ENCODE results near the gene CDH9. TPM values are rescaled to one million over a fixed set of nuclear protein-coding genes. Genes with fewer than 3 reads are reported as not detected.

The CDH9 gene
- total and polyA plus RNA-seq, 9 of the 15 experiments (the other 6 are each of a cell fraction or from before 2014, with no cell fraction given): not detected

DNA sequence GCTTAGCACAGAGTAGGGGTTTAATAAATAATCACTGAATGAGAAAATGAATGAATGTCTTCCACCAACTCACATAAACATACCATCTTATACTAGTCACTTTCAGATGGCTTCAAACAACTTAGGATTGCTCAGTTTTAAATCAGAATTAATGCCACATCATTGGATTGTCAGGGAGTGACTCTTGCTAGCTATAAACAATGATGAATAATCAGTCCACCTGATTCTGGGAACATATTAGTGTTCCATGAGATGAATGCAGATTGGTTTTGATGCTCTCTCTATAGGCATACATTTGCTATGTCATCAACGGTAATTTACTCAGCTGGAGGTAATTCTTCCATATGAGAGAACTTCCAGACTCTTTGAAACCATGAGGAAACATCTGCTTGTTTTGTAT, 97.4 kb downstream of the CDH9 start:
- H3K36me3 ChIP-seq (ENCODE audit: control insufficient read depth, insufficient read depth, low read length): no peaks in the 10 kb centered on the region
- DNase-seq (ENCODE audit: extremely low read depth in 1 of 4, low spot score in 3 of 4) (no peak), FAIRE-seq (no peak), ATAC-seq (no peak)
- H3K4me1 ChIP-seq (replicated peaks in 1 of 2; ENCODE audit: control insufficient read depth in 2 of 2, insufficient read depth in 2 of 2, low read length in 2 of 2): no peaks in the 10 kb centered on the region
- in situ Hi-C loops (cut with MboI) (no loop called here), intact Hi-C loops (cut with micrococcal nuclease) (no loop called here)
- WGBS (ENCODE audit: insufficient coverage, low coverage, missing lambda C conversion rate): 0% methylated on average over 1 of the region's 1 CpG
- no peak overlapping the region for H3K9ac ChIP-seq (ENCODE audit: insufficient read depth in 1 of 2, low read depth in 2 of 2, low read length in 2 of 2)
- H3K4me2 ChIP-seq (ENCODE audit: insufficient read depth, low read length): no peak overlapping the region
- no peaks in the 10 kb centered on the region for H3K27me3 ChIP-seq (ENCODE audit: control insufficient read depth in 2 of 2, insufficient read depth in 2 of 2, low read length in 2 of 2)
- H3K79me2 ChIP-seq (ENCODE audit: control insufficient read depth, insufficient read depth, low read length): no peaks in the 10 kb centered on the region
- H3K9me3 ChIP-seq (replicated peaks; ENCODE audit: control insufficient read depth, insufficient read depth, low read depth, low read length): no peaks in the 10 kb centered on the region
- no peaks in the 10 kb centered on the region for H4K20me1 ChIP-seq (replicated peaks; ENCODE audit: control insufficient read depth, insufficient read depth, low read length)
- no TSS peak for BruUV-seq (replicated peaks)
- H3K27ac ChIP-seq (ENCODE audit: extremely low read depth, low read depth, low read length): no peak overlapping the region
- POLR2A ChIA-PET: no interaction called here
- CTCF ChIA-PET (ENCODE audit: low intra/inter-chr PET ratio): no interaction called here
- H3K9me1 ChIP-seq (ENCODE audit: control insufficient read depth, insufficient read depth, low read length): no peaks in the 10 kb centered on the region
- no peak overlapping the region for H2AFZ ChIP-seq (ENCODE audit: low read depth, low read length)
- H3K4me3 ChIP-seq: no peak overlapping the region
- TF ChIP-seq NCOA2 (IDR thresholded peaks at IDR 0.05; ENCODE audit: partially characterized antibody in 2 of 2) (no peak), ETS2 (tag; IDR thresholded peaks at IDR 0.05; ENCODE audit: borderline replicate concordance, poor library complexity, severe bottlenecking) (no peak), CBX3 (IDR thresholded peaks at IDR 0.05; ENCODE audit: borderline replicate concordance in 1 of 2, low read length in 2 of 2) (no peak), PHF21A (IDR thresholded peaks at IDR 0.05; ENCODE audit: borderline replicate concordance, low read depth) (no peak), MYBL2 (IDR thresholded peaks at IDR 0.05; ENCODE audit: low read depth) (no peak), MYBL2 (CRISPR knock-in tag; IDR thresholded peaks at IDR 0.05; ENCODE audit: borderline replicate concordance) (no peak), TAF9B (IDR thresholded peaks at IDR 0.05; ENCODE audit: partially characterized antibody) (no peak), E2F3 (CRISPR knock-in tag; IDR thresholded peaks at IDR 0.05) (no peak), MTA3 (IDR thresholded peaks at IDR 0.05; ENCODE audit: borderline replicate concordance) (no peak), KAT2B (IDR thresholded peaks at IDR 0.05; ENCODE audit: low read depth, low read length) (no peak), TSHZ1 (CRISPR knock-in tag; IDR thresholded peaks at IDR 0.05) (no peak), HDAC1 (IDR thresholded peaks at IDR 0.05) (no peak), HNRNPK (IDR thresholded peaks at IDR 0.05; ENCODE audit: low read depth, low read length, poor library complexity, severe bottlenecking) (no peak), E2F6 (IDR thresholded peaks at IDR 0.05; ENCODE audit: borderline replicate concordance in 1 of 2, extremely low read depth in 1 of 2, insufficient read depth in 1 of 2, insufficient read length in 1 of 2, low read depth in 1 of 2, low read length in 1 of 2, poor library complexity in 1 of 2, severe bottlenecking in 1 of 2) (no peak)
- TF ChIP-seq, protein P1, sequence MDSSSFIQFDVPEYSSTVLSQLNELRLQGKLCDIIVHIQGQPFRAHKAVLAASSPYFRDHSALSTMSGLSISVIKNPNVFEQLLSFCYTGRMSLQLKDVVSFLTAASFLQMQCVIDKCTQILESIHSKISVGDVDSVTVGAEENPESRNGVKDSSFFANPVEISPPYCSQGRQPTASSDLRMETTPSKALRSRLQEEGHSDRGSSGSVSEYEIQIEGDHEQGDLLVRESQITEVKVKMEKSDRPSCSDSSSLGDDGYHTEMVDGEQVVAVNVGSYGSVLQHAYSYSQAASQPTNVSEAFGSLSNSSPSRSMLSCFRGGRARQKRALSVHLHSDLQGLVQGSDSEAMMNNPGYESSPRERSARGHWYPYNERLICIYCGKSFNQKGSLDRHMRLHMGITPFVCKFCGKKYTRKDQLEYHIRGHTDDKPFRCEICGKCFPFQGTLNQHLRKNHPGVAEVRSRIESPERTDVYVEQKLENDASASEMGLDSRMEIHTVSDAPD (CRISPR knock-in tag; IDR thresholded peaks at IDR 0.05): no peak
- TF ChIP-seq, protein P2, sequence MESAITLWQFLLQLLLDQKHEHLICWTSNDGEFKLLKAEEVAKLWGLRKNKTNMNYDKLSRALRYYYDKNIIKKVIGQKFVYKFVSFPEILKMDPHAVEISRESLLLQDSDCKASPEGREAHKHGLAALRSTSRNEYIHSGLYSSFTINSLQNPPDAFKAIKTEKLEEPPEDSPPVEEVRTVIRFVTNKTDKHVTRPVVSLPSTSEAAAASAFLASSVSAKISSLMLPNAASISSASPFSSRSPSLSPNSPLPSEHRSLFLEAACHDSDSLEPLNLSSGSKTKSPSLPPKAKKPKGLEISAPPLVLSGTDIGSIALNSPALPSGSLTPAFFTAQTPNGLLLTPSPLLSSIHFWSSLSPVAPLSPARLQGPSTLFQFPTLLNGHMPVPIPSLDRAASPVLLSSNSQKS (CRISPR knock-in tag; IDR thresholded peaks at IDR 0.05): no peak
